GM21447 (cell line): ENCODE measurements around the gene NBPF15.
"Not testable (repeated sequence)": the region's sequence is repeated elsewhere in the genome, so short reads cannot be mapped to it uniquely, and the experiment has no call there.

Source experiments
- ATAC-seq: cut with Tn5 transposase; IDR thresholded peaks from one replicate; pipeline ENCODE4 v1.9.1; 2021; ENCODE audit not compliant: unreplicated experiment

Gene NBPF15, protein sequence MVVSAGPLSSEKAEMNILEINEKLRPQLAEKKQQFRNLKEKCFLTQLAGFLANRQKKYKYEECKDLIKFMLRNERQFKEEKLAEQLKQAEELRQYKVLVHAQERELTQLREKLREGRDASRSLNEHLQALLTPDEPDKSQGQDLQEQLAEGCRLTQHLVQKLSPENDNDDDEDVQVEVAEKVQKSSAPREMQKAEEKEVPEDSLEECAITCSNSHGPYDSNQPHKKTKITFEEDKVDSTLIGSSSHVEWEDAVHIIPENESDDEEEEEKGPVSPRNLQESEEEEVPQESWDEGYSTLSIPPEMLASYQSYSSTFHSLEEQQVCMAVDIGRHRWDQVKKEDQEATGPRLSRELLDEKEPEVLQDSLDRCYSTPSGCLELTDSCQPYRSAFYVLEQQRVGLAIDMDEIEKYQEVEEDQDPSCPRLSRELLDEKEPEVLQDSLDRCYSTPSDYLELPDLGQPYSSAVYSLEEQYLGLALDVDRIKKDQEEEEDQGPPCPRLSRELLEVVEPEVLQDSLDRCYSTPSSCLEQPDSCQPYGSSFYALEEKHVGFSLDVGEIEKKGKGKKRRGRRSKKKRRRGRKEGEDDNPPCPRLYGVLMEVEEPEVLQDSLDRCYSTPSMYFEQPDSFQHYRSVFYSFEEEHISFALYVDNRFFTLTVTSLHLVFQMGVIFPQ

GRCh38 chr1:144461136-144461759 lies at the start of gene NBPF15:
TSS of gene NBPF15 (minus strand) at chr1:144461669. CDS start at chr1:144440003, 21,666 bp downstream.
- ATAC-seq = peak; percentile 94

GRCh38 chr1:144496429-144496828 lies 35.0 kb upstream of the NBPF15 start:
- not testable (repeated sequence) for ATAC-seq

DNA sequence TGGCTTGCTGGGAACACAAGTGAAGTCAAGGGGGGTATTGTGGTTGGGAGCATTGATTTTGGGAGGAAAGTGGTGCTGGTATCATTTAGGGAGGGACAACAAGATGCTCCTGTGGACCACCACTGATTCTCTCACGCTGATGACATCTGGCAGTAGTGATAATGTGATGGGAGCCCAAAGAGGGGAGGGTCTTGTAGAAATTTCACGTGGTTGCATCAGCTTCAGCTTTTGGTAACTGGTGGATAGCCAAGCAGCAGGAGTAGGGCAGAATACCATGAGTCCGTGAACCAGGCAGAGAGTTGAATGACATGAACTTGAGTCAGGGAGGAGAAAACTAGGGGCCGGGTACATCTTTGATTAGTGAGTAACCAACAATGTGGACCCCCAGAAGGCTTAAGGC lies 32.7 kb upstream of the NBPF15 start:
- not testable (repeated sequence) for ATAC-seq

- ATAC-seq = not testable (repeated sequence)
Observed at GRCh38 chr1:144490394-144490793, 28.9 kb upstream of the NBPF15 start.

- not testable (repeated sequence) for ATAC-seq
Observed at GRCh38 chr1:144487002-144487401, 25.5 kb upstream of the NBPF15 start.

DNA sequence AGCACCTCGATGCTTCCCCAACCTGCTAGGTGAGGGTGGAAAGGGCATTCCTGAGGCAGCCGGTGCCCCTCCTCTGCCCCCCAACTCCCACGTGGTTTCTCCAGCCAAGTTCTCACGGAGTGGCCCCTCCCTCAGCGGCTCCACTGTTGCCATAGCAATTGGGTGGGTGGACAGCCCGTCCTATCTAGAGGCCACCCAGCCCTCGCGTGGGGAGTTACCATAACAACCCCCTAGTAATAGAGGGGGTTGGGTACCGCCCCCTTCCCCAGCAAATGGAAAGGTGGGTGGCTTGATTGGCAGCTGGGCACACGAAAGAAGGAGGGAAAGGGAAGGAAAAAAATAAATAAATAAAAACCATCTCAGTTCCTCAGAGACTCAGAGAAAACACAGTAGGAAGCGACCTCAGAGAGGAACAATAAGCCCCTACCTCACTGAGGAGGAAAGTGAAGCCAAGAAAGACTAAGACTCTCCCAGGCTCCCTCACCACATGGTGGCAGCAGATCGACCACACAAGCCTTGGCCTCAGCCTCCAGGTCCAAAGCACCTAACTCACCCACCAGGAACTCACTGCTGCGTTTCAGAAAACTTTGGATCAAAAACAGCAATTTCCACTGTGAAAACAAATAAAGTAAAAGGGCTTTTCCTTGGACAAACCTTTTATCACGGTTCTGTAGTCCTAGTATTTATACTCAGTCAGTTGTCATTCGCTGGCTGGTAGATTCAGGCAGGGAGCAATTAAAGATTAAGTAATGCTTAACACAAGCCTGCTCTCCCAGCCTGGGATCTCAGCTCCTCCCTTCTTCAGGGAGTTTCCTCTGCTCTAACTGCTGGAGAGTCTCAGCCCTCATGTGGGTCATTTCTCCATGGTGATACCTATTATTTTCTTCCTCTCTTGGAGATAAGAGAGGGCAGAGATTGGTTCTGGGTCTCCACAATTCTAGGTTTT lies 23.9 kb upstream of the NBPF15 start:
- not testable (repeated sequence) for ATAC-seq

GRCh38 chr1:144473897-144474296 lies 12.4 kb upstream of the NBPF15 start:
- not testable (repeated sequence) for ATAC-seq

- ATAC-seq = not testable (repeated sequence)
Observed at GRCh38 chr1:144471434-144471833, 10.0 kb upstream of the NBPF15 start.

DNA sequence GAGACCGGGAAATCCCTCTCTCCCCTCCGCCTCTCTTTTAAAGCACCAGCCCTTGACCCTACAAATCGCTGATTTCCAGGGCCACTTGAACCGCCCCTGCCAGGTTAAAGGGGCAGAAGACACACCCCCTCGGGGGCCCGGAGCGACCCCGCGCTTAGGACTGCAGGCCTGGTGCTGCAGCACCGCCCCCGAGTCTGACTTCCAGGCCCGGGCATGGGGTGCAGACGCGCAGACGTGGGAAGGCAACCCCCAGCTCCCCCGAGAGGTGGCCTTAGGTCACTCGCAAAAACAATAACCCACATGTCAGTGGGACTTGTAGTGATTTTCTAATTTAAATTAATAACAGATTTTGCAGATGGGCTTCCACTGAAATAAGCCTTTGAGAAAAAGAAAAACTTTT lies 309 bp upstream of the NBPF15 start:
- ATAC-seq = not testable (repeated sequence)

- peak; percentile 48 for ATAC-seq
Observed at GRCh38 chr1:144460686-144461085, 783 bp downstream of the NBPF15 start.

DNA sequence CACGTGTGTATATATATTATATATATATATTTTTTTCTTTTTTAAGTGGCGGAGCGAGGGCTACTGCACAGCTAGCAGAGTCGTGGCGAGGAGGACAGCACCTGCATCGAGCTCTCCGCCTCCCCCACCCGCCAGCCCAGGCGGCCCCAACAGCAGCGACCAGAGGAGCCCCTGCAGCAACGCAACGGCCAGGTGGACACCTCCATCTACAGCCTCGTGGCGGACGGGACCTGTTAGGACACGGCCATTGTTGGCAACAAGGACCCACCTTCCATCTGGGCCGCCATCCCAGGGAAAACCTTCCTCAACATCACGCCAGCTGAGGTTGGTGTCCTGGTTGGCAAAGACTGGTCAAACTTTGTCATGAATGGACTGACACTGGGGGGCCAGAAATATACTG lies 19.1 kb downstream of the NBPF15 start:
- ATAC-seq = not testable (repeated sequence)

- not testable (repeated sequence) for ATAC-seq
Observed at GRCh38 chr1:144439737-144440136, 21.7 kb downstream of the NBPF15 start.

- ATAC-seq = not testable (repeated sequence)
Observed at GRCh38 chr1:144418891-144419694, 42.4 kb downstream of the NBPF15 start.

DNA sequence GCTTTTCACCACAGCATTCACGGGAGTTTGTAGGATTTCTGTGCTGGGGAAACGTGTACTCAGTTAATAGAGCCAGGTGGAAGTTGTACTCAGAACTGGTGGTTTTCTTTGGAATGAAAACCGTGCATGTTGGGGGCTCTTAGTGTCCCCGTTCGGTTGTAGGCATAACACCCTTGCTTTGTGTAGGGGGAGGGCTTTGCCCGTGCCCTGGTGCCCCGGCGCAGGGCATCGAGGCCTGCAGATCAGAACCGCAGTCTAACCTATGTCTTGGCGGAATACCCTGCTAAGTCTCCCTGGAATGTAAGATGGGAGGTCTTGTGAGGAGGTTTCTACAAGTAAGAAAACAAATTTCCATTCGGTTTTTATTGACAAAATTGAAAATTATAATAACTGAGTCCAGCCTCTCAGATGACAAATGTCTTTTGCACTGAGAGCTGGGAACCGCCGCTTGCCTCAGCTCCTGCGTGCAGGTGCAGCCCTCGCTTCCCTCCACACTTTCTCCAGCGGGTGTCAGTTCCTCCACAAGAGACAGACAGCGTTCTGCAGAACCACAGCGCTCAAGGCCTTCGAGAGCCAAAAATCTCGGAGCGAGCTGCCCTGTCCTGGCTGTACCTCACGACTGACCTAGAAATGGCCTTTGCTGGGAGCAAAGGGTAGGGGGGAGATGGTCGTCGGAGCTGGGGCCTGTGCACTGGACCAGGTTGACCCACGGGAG lies 47.9 kb downstream of the NBPF15 start:
- not testable (repeated sequence) for ATAC-seq

GRCh38 chr1:144412491-144413403 lies 48.7 kb downstream of the NBPF15 start:
- ATAC-seq = peak; percentile 88

GRCh38 chr1:144412068-144412471 lies 49.4 kb downstream of the NBPF15 start:
- peak; percentile 49 for ATAC-seq

DNA sequence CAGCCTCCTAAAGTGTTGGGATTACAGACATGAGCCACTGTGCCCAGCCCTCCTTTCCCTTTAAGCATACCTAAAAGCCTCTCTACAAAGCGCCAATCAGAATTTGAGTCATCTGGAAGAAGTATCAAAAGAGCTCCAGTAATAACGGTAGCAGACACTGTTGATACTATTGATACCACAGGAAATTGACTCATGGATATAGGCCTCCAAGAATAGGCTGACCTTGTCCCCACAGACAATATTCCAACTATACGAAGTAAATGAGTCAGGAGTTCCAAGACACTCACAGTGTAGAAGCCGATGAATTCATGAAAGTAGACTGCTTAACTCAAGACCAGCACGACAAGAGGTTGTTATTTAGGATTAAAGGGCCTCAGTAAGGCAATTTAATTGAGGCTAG lies 58.7 kb downstream of the NBPF15 start:
- not testable (repeated sequence) for ATAC-seq

DNA sequence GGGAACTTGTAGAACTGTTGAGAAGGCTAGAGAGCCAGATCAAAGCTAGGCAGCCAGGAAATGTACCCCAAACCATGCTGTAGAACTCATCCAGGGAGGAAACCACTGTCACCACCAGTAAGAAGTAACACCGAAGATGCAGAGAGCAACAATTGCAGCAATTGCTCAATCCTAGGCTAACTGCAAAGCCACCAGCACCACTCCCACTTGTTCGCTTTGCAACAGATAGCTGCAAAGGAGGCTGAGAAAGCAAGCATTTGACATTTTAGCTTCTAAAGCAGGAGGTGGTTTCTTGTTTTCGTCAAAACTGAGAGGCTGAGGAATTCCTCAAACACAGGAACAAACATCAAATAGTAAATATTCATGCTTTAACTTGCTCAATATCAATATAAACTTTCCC lies 89.8 kb downstream of the NBPF15 start:
- ATAC-seq = not testable (repeated sequence)
